Head of caudate nucleus (tissue), 42 donors: ENCODE data around the gene IFT25.
A peak's percentile ranks its signal among the peaks of the same experiment; 100 is the strongest.
"Not testable (repeated sequence)": the region's sequence is repeated elsewhere in the genome, so short reads cannot be mapped to it uniquely, and the experiment has no call there.

Source experiments
- DNase-seq, 42 donors: peaks; one replicate each; pipeline versions ENCODE4 v3.0.0 to v3.0.0-alpha.2; 2020 to 2021; ENCODE audit warnings: mixed read lengths in 7 of 42
- intact Hi-C: fragments of 100-400 bp; cut with DNase I; formaldehyde crosslinking; loops from one replicate; pipeline ENCODE4 v1.15.0; 2022

IFT25 gene

GRCh38 chr1:53895421-53895820 lies 50.1 kb downstream of the IFT25 start:
- peak in 2 of 42 donors; percentile 31 to 49 for DNase-seq

GRCh38 chr1:53894644-53895043 lies 50.9 kb downstream of the IFT25 start:
- intact Hi-C loops: loop anchor here (5.0 kb wide), 1 partner anchor 53 kb away; the partner anchor contains the start of genes IFT25 and LRRC42
- DNase-seq: no peak

More at GRCh38 chr1:53895421-53895820, 50.1 kb downstream of the IFT25 start:
- intact Hi-C loops: no loop called here

- DNase-seq: peak in 1 of 42 donors; percentile 32
- intact Hi-C loops: loop anchor here (5.0 kb wide), 1 partner anchor 53 kb away; the partner anchor contains the start of genes IFT25 and LRRC42
Measured at GRCh38 chr1:53893999-53894636, 51.4 kb downstream of the IFT25 start, which contains the start of gene DIO1. TSS of gene DIO1 (plus strand) at chr1:53894187. CDS start at chr1:53894211, 24 bp downstream.

DNA sequence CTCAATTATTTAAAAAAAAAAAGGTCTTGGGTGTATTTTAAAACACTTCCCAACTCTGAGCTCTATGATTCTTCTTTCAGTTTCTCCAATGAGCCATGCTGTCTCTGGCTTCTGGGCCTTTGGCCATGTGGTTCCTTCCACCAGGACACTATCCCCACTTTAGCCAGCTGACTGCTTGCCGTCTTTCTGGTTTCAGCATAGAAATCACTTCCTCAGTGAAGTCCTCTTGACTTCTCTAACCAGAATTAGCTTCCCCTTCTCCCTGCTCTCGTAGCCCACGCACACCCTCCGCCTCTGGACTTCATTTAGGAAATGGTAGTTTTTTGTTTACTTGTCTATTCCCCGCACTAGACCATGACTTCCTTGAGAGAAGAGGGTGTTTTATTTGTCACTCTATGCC lies 52.6 kb downstream of the IFT25 start:
- DNase-seq: peak in 32 of 42 donors; percentile 17 to 74 (median 43)
- intact Hi-C loops: loop anchor here (5.0 kb wide), 1 partner anchor 54 kb away; the partner anchor contains the start of genes IFT25 and LRRC42

- intact Hi-C loops: loop anchor here (5.0 kb wide), 1 partner anchor 56 kb away; the partner anchor contains the start of genes IFT25 and LRRC42
- no peak for DNase-seq
Measured at GRCh38 chr1:53891678-53892077, 53.8 kb downstream of the IFT25 start.

DNA sequence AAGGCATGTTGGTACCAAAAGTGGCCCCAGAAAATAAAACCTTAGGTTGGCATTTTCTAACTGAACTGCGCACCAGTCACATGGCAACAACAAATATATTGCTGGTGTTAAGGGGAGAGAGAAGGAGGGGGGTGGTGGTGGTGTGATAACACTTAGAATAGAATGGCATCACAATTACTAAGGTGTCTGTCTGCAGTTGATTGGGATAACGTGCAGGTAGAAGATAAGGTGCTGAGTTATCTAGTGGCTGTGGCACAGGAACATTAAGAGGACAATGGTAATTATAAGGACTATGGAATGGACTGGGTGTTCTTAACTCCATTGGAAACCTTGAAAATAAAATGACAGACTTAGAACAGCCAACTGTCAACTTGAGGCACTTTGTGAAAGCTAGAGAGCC lies 54.5 kb downstream of the IFT25 start:
- intact Hi-C loops: loop anchor here (5.0 kb wide), 1 partner anchor 56 kb away; the partner anchor contains the start of genes IFT25 and LRRC42
- DNase-seq: no peak

GRCh38 chr1:53890522-53890941 lies 55.0 kb downstream of the IFT25 start:
- intact Hi-C loops: loop anchor here (5.0 kb wide), 1 partner anchor 57 kb away; the partner anchor contains the start of genes IFT25 and LRRC42
- DNase-seq: peak in 3 of 42 donors; percentile 17 to 46 (median 44)

- intact Hi-C loops: loop anchor here (5.0 kb wide), 1 partner anchor 58 kb away; the partner anchor contains the start of genes IFT25 and LRRC42
Measured at GRCh38 chr1:53889304-53890298, 55.9 kb downstream of the IFT25 start, which contains the start of gene YIPF1. TSS of gene YIPF1 (minus strand) at chr1:53889797. CDS start at chr1:53888937, 860 bp downstream.

DNA sequence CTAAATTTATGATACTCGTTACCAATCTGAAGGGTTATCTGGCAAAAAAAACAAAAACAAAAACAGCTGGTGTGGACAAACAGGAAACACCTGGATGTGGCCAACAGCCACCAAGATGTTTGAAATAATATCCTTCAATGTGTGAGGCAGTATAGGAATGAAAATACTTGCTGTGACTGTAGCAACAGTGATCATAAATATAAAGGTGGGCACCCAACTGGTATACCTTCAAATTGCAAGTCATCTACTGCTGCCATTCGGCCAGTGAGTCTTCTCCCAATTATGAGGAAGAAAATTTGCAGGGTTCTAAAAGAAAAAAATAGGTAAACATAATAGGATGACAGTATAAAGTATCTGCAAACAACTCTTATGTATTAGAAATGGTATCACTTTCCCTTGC lies 56.8 kb downstream of the IFT25 start:
- intact Hi-C loops: no loop called here
- no peak for DNase-seq

More at GRCh38 chr1:53889304-53890298, 55.9 kb downstream of the IFT25 start, which contains the start of gene YIPF1:
- peak; percentile 87 to 98 (median 94) for DNase-seq

DNA sequence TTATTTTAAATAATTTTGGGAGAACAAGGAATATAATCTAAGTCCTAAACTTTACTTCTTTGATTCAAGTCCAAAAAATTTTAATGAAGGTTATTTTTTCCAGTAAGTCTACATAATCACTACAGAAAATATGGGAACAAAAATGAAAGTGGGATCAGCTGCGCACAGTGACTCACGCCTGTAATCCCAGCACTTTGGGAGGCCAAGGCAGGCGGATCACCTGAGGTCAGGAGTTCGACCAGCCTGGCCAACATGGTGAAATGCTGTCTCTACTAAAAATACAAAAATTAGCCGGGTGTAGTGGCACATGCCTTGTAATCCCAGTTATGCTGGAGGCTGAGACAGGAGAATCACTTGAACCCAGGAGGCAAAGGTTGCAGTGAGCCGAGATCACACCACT lies 61.9 kb downstream of the IFT25 start:
- intact Hi-C loops, DNase-seq: not testable (repeated sequence)

DNA sequence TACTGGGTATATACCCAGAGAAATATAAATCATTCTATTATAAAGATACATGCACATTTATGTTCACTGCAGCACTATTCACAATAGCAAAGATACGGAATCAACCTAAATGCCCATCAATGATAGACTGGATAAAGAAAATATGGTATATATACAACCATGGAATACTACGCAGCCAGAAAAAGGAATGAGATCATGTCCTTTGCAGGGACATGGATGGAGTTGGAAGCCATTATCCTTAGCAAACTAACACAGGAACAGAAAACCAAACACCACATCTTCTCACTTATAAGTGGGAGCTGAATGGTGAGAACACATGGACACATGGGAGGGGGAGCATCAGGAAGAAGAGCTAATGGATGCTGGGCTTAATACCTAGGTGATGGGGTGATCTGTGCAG lies 63.6 kb downstream of the IFT25 start:
- DNase-seq, intact Hi-C loops: not testable (repeated sequence)

GRCh38 chr1:53878492-53879105 lies 66.9 kb downstream of the IFT25 start:
- DNase-seq: no peak
- intact Hi-C loops: no loop called here

DNA sequence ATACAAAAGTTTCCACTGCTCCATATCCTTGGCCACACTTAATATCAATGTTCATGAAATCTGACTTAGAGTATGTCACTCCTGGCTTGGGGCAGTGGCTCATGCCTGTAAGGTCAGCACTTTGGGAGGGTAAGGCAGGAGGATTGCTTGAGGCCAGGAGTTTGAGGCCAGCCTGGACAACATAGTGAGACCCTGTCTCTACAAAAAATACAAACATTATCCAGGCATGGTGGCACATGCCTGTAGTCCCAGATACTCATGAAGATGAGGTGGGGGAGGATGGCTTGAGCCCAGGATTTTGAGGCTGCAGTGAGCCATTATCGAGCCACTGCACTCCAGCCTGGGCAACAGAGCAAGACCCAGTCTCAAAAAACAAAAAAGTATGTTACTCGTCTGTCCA lies 70.3 kb downstream of the IFT25 start:
- intact Hi-C loops, DNase-seq: not testable (repeated sequence)

DNA sequence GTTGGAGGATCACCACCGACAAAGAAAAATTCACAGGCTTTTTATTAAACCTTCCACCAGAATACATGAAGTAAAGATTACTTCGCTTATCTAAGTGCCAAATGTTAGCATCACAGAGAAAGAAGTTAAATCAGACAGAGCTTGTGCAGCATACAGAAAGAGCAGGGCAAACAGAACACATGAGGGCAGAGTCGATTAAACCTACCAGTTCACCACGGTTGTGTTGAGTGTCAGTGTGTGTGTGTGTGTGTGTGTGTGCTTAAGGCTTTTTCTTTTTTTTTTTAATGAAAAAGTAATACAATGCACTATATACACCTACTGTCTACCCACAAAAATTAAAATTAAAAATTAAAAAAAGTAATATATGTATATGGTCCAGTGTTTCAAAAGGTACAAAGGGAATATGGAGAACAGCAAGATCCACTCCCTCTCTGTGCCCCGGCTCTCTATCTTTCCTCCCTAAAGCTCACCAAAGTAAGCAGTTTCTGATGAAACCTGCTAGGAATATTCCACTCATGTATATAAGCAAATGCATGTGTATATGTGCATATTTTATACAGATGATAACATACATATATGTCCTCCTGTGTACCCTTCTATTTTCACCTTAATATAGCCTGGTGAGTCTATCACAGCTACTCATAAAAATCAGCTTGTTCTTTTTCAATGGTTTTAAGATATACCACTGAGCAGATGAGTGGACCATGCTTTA lies 73.6 kb downstream of the IFT25 start:
- no peak for DNase-seq
- intact Hi-C loops: no loop called here
